HFF-Myc (cell line): Measurements from ENCODE around the gene NSFL1C.

Experiments used
- DNase-seq: peaks from one replicate; pipeline ENCODE4 v3.0.0-alpha.2; 2011; ENCODE audit warnings: low read depth; ENCODE audit errors: extremely low read depth
- H3K4me3 ChIP-seq: replicated peaks from 2 replicates; pipeline ENCODE4 v1.5.1; 2011; ENCODE audit warnings: low read depth, mild to moderate bottlenecking, control low read depth, low read length
- TF ChIP-seq, protein P1 (sequence below): IDR thresholded peaks from 2 replicates; pipeline ENCODE4 v1.5.1; 2012; ENCODE audit warnings: mild to moderate bottlenecking, low read depth, low read length, control low read depth; ENCODE audit errors: missing control alignments

NSFL1C gene

DNA sequence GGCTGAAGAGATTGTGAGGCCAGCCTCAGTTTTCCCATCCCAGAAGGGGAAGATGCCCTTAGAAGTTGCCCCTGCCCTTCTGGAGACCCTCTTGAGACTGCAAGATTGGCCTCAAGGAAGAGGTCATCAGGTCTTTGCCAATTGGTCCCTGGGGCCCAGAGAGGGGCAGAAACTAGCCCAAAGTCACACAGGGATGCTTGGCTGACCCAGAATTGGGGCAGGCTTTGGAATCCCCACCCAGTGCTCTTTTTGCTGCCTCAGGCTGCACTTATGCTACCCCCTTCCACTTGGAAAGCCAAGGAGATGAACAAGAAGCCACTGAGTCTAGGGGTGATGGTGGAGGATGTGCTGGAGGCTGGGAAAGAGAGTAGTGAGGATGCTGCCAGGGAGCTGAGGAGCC is 48.9 kb downstream of the NSFL1C start:
- TF ChIP-seq, protein P1, sequence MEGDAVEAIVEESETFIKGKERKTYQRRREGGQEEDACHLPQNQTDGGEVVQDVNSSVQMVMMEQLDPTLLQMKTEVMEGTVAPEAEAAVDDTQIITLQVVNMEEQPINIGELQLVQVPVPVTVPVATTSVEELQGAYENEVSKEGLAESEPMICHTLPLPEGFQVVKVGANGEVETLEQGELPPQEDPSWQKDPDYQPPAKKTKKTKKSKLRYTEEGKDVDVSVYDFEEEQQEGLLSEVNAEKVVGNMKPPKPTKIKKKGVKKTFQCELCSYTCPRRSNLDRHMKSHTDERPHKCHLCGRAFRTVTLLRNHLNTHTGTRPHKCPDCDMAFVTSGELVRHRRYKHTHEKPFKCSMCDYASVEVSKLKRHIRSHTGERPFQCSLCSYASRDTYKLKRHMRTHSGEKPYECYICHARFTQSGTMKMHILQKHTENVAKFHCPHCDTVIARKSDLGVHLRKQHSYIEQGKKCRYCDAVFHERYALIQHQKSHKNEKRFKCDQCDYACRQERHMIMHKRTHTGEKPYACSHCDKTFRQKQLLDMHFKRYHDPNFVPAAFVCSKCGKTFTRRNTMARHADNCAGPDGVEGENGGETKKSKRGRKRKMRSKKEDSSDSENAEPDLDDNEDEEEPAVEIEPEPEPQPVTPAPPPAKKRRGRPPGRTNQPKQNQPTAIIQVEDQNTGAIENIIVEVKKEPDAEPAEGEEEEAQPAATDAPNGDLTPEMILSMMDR, result no peak
- no peak for DNase-seq
- no peak overlapping the region for H3K4me3 ChIP-seq

DNA sequence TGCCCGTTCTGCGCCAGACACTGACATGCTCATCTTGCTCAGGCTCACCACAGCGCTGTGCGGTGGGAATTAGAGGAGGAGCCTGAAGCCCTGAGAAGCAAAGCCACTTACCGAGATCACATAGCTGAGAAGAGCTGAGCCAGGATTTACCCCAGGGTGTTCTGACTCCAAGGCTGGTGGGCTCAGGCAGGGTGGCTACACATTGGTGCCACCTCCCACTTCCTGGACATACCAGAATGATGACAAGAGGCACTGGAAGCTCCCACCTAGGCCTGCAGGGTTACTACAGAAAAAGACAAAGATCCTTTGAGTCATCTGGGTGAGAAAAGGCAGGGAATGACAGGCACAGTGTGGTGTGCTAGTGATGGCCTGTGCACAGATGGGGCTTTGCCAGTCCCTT is 49.4 kb downstream of the NSFL1C start:
- TF ChIP-seq, protein P1, result no peak
- no peak for DNase-seq
- no peak overlapping the region for H3K4me3 ChIP-seq

DNA sequence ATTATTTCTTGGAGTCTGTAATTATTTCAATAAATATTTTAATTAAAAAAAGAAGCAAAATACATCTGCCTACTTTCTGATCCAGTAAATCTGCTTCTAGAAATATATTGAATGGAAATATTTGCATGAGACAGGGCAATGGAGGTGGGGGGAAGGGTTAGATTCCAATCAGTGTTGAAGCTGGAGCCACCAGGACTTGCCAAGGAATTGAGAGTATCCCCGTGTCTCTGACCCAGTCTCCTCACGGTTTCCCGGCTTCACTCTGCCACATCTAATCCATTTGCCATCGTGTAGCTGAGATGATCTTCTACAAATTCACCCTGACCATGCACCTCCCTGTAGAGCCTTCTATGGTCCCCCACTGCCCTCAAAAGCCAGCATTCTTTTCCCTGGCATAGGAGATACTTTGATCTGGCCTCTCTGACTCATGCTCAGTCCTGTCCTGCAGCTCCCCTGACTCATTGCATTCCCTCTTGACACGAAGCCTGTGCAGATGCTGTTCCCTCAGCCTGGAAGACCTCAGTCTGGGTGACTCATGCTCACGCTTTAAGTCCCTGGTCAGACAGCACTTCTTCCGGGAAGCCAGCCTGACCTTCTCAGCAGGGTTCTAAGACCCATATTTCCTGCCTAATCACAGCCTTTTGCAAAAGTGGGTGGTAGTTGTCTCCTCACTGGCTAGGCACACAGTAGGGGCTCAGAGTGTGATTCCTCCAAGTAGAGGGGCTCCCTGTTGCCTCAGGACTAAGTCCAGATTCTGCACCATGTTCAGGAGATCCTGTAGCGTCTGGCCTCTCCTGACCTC is 50.8 kb downstream of the NSFL1C start:
- no peak overlapping the region for H3K4me3 ChIP-seq
- TF ChIP-seq, protein P1, result no peak

DNA sequence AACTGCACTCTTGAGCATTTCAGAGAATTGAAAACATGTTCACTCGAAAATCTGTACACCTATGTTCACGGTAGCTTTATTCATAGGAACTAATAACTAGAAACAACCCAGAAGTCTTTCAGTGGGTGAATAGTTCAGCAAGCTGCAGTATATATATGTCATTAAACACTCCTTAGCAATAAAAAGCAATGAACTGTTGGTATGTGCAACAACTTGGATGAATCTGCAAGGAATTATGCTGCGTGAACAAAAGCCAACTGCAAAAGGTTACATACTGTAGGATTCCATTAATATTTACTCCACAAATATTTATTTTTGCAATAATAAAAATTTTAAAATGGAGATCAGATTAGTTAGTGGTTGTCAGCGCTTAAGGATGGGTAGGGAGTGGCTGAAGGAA is 51.7 kb downstream of the NSFL1C start:
- no peak overlapping the region for H3K4me3 ChIP-seq
- TF ChIP-seq, protein P1, result no peak
- no peak for DNase-seq

More for the DNA sequence above, 50.8 kb downstream of the NSFL1C start:
- DNase-seq, result peak; percentile 97

DNA sequence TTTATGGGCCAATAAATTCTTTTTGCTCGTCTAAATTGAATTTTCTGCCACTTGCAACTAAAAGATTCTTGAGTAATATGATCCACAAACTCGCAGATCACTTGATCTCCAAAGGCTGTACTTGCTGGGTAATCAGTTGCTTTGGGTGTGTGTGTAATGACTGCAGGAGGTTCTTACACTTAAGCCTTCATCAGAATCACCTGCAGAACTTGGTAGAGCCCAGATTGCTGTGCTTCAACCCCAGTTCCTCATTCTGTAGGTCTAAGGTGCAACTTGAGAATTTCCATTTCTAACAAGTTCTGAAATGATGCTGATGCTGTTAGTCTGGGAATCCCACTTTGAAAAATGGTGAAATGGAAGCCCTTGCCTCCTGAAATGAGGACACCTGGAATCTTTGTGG is 60.8 kb downstream of the NSFL1C start:
- TF ChIP-seq, protein P1, result no peak
- H3K4me3 ChIP-seq, result no peak overlapping the region

DNA sequence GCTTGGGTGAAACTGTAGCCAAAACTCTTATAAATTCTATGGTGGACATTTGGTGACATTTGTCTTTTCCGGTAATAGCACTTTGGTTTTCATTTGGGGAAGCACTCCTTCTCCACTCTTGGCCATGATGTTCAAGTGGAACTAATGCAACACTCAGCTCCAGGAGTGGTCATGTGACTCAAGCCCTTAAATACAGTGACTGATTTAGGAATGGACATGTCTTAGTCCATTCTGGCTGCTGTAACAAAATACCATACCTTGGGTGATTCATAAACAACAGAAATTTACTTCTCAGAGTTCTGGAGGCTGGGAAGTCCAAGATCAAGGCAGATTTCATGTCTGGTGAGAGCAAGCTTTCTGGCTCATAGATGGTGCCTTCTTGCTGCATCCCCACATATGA is 63.0 kb downstream of the NSFL1C start:
- no peak for DNase-seq
- TF ChIP-seq, protein P1, result no peak
- H3K4me3 ChIP-seq, result no peak overlapping the region

More for the DNA sequence above, 60.8 kb downstream of the NSFL1C start:
- no peak for DNase-seq
